ENCODE measurements around the gene NLN. TPM values are rescaled to one million over a fixed set of nuclear protein-coding genes. Genes with fewer than 3 reads are reported as not detected.

NLN gene
- total and polyA plus RNA-seq, 11 donors: 1.6 to 28.2 (median 11.6) TPM

DNA sequence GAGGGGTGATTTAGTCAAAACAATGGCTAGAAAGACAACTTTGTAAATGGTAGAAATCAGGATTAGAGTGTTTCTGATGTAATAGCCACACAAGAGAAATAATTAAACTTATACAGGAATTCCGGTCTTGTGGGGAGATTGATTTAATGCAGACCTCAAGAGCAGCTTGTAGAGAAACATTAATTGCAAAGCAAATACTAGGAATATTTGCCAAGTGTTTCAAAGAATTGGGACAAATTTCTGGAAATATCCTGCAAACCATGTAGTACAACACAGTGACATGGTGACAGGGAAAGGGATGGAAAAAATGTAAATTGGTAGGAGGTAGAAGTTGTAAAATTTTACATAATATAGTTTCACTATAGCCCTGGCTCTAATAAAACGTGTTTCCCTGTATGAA, 28.9 kb downstream of the NLN start:
- Histone ChIP-seq H3K27me3 (no peaks in the 10 kb centered on the region), H3K4me3 (no peak overlapping the region), H3K27ac (no peak overlapping the region), H3K4me1 (peaks cover 0 to 6% (median 0%) of the 10 kb centered on the region in 12 donors), H3K9me3 (no peaks in the 10 kb centered on the region), H3K36me3 (no peaks in the 10 kb centered on the region)
- ATAC-seq (no peak), DNase-seq (no peak)
- intact Hi-C loops (cut with DNase I): no loop called here
- 85 to 95% (median 91%) methylated on average over 2 of the region's 2 CpGs for WGBS, 4 donors
- TF ChIP-seq, protein P1, sequence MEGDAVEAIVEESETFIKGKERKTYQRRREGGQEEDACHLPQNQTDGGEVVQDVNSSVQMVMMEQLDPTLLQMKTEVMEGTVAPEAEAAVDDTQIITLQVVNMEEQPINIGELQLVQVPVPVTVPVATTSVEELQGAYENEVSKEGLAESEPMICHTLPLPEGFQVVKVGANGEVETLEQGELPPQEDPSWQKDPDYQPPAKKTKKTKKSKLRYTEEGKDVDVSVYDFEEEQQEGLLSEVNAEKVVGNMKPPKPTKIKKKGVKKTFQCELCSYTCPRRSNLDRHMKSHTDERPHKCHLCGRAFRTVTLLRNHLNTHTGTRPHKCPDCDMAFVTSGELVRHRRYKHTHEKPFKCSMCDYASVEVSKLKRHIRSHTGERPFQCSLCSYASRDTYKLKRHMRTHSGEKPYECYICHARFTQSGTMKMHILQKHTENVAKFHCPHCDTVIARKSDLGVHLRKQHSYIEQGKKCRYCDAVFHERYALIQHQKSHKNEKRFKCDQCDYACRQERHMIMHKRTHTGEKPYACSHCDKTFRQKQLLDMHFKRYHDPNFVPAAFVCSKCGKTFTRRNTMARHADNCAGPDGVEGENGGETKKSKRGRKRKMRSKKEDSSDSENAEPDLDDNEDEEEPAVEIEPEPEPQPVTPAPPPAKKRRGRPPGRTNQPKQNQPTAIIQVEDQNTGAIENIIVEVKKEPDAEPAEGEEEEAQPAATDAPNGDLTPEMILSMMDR (IDR thresholded peaks at IDR 0.05): no peak
- no peak for TF ChIP-seq POLR2A (IDR thresholded peaks at IDR 0.05)

DNA sequence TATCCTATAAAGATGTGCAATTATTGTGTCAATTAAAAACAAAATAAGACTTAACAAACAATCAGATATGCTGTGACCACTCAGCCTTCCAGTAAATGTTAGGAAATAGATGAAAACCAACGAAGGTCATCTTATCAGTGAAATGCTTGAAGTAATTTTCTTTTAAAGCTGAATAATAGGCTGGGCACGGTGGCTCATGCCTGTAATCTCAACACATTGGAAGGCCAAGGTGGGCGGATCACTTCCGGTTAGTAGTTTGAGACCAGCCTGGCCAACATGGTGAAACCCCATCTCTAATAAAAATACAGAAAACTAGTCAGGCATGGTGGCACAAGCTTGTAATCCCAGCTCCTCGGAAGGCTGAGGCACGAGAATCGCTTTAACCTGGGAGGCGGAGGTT, 31.2 kb downstream of the NLN start:
- H3K27ac ChIP-seq: no peak overlapping the region
- DNase-seq: no peak
- intact Hi-C loops (cut with DNase I): no loop called here
- peaks cover 0 to 6% (median 0%) of the 10 kb centered on the region in 12 donors for H3K4me1 ChIP-seq
- H3K27me3 ChIP-seq: no peaks in the 10 kb centered on the region
- TF ChIP-seq, protein P1 (IDR thresholded peaks at IDR 0.05): no peak
- no peak for TF ChIP-seq POLR2A (IDR thresholded peaks at IDR 0.05)
- peaks cover 0 to under 1% (median 0%) of the 10 kb centered on the region in 9 donors for H3K36me3 ChIP-seq
- ATAC-seq: no peak
- WGBS, 4 donors: 82 to 92% (median 90%) methylated on average over 8 of the region's 8 CpGs
- no peaks in the 10 kb centered on the region for H3K9me3 ChIP-seq
- no peak overlapping the region for H3K4me3 ChIP-seq

DNA sequence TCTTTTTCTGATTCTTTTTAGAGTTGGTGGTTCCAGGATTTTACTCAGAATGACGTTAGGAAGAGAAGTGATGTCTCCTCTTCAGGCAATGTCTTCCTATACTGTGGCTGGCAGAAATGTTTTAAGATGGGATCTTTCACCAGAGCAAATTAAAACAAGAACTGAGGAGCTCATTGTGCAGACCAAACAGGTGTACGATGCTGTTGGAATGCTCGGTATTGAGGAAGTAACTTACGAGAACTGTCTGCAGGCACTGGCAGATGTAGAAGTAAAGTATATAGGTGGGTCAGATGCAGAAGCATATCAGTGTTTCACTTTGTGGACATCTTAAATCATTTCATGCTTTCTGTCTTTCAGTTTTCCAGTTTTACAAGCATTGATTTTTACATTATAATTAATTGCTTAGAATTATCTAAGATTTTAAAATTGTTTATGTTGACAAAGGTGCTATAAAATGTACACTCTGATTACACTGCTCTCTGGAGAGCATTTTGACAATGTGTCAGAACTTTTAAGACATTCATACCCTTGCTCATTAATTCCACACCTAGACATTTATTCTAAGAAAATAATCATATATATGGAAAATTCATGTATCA, 36.6 kb downstream of the NLN start:
- DNase-seq (no peak), ATAC-seq (no peak)
- TF ChIP-seq, protein P1 (IDR thresholded peaks at IDR 0.05): no peak
- no peak for TF ChIP-seq POLR2A (IDR thresholded peaks at IDR 0.05)
- no peaks in the 10 kb centered on the region for H3K9me3 ChIP-seq
- intact Hi-C loops (cut with DNase I): no loop called here
- H3K4me1 ChIP-seq: peaks cover 0 to 11% (median 2%) of the 10 kb centered on the region in 12 donors
- no peak overlapping the region for H3K27ac ChIP-seq
- H3K27me3 ChIP-seq: no peaks in the 10 kb centered on the region
- H3K4me3 ChIP-seq: no peak overlapping the region
- H3K36me3 ChIP-seq: peaks cover 0 to 20% (median 0%) of the 10 kb centered on the region in 9 donors
- WGBS, 4 donors: 86 to 90% (median 89%) methylated on average over 4 of the region's 4 CpGs

DNA sequence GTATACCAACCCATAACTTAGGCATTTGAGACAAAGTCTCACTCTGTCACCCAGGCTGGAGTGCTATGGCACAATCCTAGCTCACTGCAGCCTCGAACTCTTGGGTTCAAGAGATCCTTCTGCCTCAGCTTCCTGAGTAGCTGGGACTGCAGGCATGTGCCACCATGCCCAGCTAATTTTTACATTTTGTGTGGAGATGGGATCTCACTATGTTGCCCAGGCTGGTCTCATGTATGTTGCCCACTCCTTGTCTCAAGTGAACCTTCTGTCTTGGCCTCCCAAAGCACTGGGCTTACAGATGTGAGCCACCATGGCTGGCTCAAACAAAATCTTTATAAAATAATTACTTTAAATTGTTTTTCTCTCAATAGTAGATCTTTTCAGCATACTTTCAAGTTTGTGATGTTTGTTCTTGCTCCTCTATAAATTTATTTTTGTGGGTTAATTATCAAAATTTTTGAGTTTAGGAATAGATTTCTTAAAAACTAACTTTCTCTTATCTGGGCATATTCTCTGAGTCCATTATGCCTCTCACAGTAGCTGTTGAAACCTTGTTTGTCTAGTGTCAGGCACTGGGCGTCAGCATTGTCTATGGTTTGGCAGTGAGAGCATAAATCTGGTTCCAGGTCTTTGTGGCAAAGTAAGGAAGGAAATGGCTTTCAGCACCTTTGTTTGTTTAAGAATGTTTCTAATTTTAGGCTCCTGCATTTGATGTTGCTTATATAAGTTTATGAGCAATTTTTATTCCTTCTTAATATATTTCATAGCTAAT, 38.7 kb downstream of the NLN start:
- Histone ChIP-seq H3K36me3 (peaks cover 0 to 20% (median 0%) of the 10 kb centered on the region in 9 donors), H3K4me1 (peaks cover 0 to 11% (median 2%) of the 10 kb centered on the region in 12 donors), H3K27me3 (no peaks in the 10 kb centered on the region), H3K4me3 (no peak overlapping the region), H3K9me3 (no peaks in the 10 kb centered on the region), H3K27ac (peak overlapping the region in 1 of 12 donors; percentile 26)
- ATAC-seq (peak; percentile 71 to 93 (median 86)), DNase-seq (peak in 4 of 5 donors; percentile 26 to 45 (median 42))
- TF ChIP-seq, protein P1 (IDR thresholded peaks at IDR 0.05): peak in 9 of 12 donors; percentile 28 to 67 (median 53)
- TF ChIP-seq POLR2A (IDR thresholded peaks at IDR 0.05): no peak
- 41 to 50% (median 48%) methylated on average over 2 of the region's 2 CpGs for WGBS, 4 donors
- intact Hi-C loops (cut with DNase I): loop anchor here in 7 of 10 donors (5.0 to 10.0 kb wide), 7 partner anchors 164 to 544 kb away; partner anchors contain the start of genes SREK1 (in 2 of the 7) and ERBIN (in 1 of the 7)
